Jurkat, Clone E6-1 (cell line): ENCODE data around the gene ORC3. TPM values are rescaled to one million over a fixed set of nuclear protein-coding genes. Genes with fewer than 3 reads are reported as not detected.

Source experiments
- DNase-seq: peaks from one replicate; pipeline ENCODE4 v3.0.0-alpha.2; 2011; ENCODE audit warnings: low read depth, low spot score
- H3K4me3 ChIP-seq: 2 replicates; pipeline ENCODE4 v1.5.1; 2011; ENCODE audit warnings: mild to moderate bottlenecking, low read length, control low read depth, moderate library complexity
- polyA plus RNA-seq: library from polyadenylated mRNA; unstranded; fragments of >200 nt; gene quantifications from one replicate; pipeline ENCODE4 v1.2.1, GENCODE V29; 2012; ENCODE audit warnings: missing spikeins; ENCODE audit not compliant: insufficient read length, insufficient read depth

Gene ORC3
- 42.7 TPM for polyA plus RNA-seq

DNA sequence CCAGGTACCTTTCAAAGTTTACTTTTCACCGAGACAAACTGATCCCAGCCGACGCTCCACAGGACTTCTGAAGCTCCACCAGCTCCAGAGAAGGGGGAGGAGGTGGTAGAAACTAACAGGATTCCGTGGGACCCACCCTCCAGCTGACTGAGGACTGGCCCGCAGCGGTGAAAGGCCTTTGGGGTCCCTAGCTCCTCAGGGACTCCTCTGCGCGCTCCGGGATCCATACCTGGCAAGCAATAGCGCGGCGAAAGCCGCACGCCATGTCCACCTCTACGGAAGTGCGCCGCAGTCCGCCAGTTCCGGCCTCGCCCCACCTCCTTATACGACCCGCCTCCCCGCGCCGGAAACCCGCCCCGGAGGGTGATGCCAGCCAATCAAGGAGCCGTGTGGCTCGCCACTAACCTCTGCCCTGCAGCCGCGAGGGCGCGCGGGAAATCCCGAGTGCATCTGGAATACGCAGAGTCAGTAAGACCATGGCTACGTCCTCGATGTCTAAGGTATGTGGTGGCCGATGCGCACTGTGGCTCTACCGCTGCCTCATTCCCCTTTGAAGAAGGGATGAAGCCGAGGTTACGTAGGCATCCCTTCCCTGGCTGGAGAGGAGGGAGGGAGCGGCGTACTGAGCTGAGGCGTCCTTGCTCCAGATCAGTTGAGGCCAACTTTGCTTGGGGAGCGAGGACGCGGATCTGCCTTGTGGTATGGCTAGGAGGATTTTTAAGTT is at the start of gene ORC3, which contains the start of gene RARS2:
Gene ORC3 (plus strand): TSS at position 443 of the 724 bp plus-strand sequence. CDS start 34 bp downstream, at position 477.
Gene RARS2 (minus strand): TSS at position 295 of the 724 bp plus-strand sequence. CDS start 30 bp downstream, at position 265.
- H3K4me3 ChIP-seq, result peak within 1 kb of the TSS; percentile 96
- peak; percentile 88 for DNase-seq

GRCh38 chr6:87540539-87540938 is 49.4 kb upstream of the ORC3 start:
- no peak overlapping the region for H3K4me3 ChIP-seq
- no peak for DNase-seq

GRCh38 chr6:87541041-87541440 is 48.9 kb upstream of the ORC3 start:
- DNase-seq, result no peak
- H3K4me3 ChIP-seq, result no peak overlapping the region

GRCh38 chr6:87541744-87542143 is 48.2 kb upstream of the ORC3 start:
- no peak for DNase-seq
- H3K4me3 ChIP-seq, result no peak overlapping the region

DNA sequence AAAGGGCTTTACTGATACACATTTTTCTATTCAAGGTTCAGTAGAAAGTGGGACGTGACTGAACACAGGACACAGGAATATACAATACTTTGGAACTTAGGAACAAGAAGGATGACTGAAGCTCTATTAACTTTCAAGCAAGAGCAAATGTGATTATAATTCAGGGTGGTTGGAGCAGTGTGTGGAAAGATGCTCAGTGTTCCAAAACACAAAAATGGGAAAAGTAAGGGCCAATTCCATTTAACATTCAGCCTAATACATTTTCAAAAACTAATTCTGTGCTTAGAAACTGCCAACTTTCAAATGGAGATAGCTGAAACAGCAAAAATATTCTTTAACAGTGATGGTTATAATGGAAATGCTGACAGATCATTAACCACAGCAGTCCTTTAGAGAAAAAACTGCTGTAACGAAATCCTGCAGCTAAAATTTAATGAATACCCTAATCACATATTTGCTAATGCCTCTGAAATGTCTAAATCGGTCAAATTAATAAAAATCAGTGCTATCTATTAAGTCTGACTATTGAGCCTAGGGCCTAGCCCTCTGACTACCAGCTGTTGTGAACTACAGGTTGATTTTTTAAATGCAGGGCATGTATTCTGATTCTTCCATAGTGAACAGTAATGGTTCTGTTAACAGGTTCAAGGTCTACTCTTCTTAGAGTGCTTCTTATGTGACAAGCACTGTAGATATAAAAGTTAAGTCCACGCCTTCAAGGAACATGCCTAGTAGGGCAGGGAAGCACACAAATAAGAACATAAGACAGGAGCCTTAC is 46.0 kb upstream of the ORC3 start:
- H3K4me3 ChIP-seq, result no peak overlapping the region
- no peak for DNase-seq

DNA sequence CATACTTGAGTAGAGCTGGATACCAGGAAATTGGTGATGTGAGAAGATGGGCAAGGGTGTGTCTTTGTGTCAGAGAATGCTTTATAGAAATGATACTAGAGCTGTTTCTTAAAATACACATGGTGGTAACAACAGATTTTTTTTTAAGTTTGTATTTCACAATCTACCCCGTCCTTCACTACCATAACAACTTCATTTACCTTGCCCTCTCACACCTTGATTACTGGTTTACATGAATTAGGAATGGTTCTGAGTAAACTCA is 45.5 kb upstream of the ORC3 start:
- no peak overlapping the region for H3K4me3 ChIP-seq

DNA sequence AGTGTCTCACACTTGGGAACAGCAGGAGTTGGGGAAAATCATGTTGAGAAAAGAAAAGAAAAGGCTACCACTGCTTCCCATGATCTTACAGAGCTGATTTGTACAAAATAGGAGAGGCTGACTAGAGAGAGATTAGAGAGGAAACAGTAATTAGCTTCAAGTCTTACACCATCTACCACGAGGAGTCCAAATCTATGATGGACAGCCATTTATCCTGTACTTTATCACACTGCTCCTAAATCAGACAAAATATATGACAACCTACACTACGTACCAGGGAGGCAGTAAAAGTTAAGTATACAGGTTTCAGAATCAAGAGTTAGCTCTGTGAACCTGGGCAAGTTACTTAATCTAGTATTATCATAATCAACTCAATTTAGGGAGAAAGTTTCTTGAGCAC is 38.1 kb upstream of the ORC3 start:
- H3K4me3 ChIP-seq, result no peak overlapping the region
- DNase-seq, result no peak

More for the DNA sequence above, 45.5 kb upstream of the ORC3 start:
- DNase-seq, result no peak

GRCh38 chr6:87553159-87553765 is 36.7 kb upstream of the ORC3 start:
- H3K4me3 ChIP-seq, result no peak overlapping the region
- DNase-seq, result no peak

DNA sequence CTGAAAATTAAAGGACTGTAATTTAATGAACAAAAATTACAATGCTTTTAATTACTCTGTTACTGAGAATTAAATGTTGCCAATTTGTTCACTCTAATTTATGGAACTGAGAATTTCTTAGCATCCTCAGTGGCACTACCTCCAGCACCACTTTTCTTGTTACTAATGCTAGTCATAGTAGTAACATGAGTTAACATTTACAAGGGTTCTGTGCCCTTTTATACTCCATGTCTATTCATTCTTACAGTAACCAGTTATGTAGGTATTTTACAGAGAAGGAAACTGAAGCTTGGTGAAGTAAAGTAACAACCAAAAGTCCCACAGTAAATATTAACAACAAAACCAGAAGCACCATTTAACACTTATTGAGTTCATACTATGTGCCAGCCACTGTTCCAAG is 34.4 kb upstream of the ORC3 start:
- DNase-seq, result no peak
- no peak overlapping the region for H3K4me3 ChIP-seq

- no peak overlapping the region for H3K4me3 ChIP-seq
- DNase-seq, result no peak
Measured at GRCh38 chr6:87558446-87558845, 31.5 kb upstream of the ORC3 start.

DNA sequence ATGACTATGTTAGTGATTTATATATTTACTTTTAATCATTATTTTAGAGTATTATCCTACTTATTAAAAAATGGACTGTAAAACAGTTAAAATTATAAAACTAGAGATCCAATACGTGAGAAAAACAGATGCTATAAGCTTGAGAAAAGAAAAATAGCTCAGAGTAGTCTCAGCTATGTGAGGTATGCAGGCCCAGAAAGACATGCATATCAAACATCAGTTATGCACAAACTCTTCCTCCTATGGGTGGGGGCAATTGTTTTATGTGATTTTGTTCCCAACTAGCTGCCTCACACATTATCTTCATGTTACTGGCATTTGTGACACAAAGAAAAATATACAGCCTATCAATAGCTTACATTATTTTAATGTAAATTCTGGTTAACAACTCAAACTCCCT is 28.9 kb upstream of the ORC3 start:
- DNase-seq, result no peak
- no peak overlapping the region for H3K4me3 ChIP-seq

DNA sequence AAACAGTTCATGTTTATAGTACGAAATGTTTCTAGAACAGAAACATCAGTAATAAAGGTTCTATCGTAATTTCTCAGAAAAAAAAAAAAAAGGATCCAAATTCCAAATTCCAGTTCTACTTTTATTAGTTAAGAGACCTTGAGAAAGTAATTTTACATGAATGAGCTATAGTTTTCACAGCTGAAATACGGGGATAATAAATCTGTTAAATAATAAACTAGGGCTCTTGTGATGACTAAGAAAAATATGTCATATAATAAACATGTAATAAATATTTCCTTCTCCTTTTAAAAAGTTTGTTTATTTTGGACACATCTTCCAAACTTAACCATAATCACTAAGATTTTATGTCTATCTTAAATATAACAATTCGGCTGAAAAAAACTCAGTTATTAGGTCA is 17.9 kb upstream of the ORC3 start:
- no peak for DNase-seq

GRCh38 chr6:87572883-87573282 is 17.1 kb upstream of the ORC3 start:
- no peak overlapping the region for H3K4me3 ChIP-seq
- DNase-seq, result no peak

More for the DNA sequence above, 17.9 kb upstream of the ORC3 start:
- no peak overlapping the region for H3K4me3 ChIP-seq

DNA sequence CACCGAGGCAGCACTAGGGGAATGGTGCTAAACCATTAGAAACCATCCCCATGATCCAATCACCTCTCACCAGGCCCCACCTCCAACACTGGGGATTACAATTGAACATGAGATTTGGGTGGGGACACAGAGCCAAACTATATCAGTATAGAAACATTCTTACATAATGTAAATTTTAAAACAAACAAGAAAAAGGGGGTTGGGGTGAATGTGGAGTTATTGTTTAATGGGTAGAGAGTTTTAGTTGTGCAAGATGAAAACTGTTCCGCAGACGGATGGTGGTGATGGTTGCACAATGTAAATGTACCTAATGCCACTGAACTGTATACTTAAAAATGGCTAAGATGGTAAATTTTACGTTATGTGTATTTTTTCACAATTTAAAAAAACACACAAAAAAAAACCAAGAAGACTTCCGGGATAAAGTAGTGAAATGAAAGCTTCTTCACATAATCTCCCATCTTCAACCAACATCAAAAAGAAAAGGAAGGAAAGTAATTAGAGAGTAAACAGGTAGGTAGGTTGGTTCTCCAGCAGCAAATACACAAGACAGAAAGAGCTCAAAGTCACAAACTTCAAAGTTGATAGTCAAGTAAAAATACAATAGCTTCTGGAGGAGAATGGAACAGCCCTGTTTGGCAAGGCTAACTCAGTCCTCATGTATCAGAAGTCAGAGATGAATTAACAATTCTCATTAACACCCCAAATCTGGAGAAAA is 16.5 kb upstream of the ORC3 start:
- DNase-seq, result no peak

GRCh38 chr6:87574237-87574804 is 15.6 kb upstream of the ORC3 start:
- no peak for DNase-seq
- no peak overlapping the region for H3K4me3 ChIP-seq

More for the DNA sequence above, 16.5 kb upstream of the ORC3 start:
- no peak overlapping the region for H3K4me3 ChIP-seq

DNA sequence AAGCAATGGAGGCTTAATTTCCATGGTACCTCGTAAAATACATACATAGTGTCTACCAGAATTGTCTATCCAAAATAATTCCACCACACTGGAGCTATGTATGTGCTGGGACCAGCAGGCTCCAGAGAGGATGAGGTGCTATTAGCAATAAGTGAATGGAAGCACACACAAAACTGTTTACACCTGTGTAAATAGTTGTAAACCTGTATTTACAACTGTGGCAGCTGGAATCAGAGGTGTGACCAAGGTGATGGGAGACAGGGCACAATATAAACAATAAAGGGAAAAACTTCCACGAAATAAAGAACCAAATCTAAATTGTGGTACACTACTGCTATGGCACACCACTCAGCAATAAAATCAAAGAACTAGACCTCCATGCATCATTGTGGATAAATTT is 14.5 kb upstream of the ORC3 start:
- DNase-seq, result no peak
- H3K4me3 ChIP-seq, result no peak overlapping the region

GRCh38 chr6:87583822-87584221 is 6.1 kb upstream of the ORC3 start:
- no peak for DNase-seq
- H3K4me3 ChIP-seq, result no peak overlapping the region

DNA sequence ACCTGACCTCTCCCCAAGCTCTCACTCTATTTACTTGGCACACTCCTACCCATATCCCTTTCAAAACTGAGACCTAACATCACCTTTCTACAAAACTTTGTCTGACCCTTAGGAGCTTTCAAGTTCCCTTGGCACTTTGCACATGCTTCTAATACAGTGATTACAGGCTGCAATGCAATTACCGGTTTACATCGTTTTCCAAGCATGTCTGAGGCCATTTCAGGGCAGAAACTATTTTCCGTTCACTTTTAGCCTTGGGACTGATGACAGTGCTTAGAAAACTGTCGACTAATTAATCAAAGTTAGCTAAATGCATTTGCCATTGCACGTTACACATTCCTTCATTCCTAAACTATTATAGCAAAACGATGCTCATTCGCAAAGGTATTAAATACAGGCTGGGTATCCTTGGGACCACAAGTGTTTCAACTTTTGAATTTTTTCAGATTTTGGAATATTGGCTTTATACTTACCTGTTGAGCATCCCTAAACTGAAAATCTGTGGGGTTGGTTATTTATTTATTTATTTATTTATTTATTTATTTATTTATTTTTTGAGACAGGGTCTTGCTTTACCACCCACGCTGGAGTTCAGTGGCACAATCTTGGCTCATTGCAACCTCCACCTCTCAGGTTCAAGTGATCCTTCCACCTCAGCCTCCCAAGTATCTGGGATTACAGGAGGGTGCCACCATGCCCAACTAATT is 3.4 kb upstream of the ORC3 start:
- DNase-seq, result no peak
- H3K4me3 ChIP-seq, result no peak overlapping the region
